WTC11 (cell line): ENCODE measurements around the gene SH2D4B. TPM values are rescaled to one million over a fixed set of nuclear protein-coding genes. Genes with fewer than 3 reads are reported as not detected.

Source experiments
- ATAC-seq: fragments of 200-7000 bp; cut with Tn5 transposase; 2 replicates; pipeline ENCODE4 v1.10.0; 2021; ENCODE audit warnings: mild to moderate bottlenecking, moderate library complexity
- CTCF ChIA-PET: fragments of 300-600 bp; sonication (Branson Sonifier 250); formaldehyde crosslinking; loops from one replicate; lab custom pipeline; 2021; ENCODE audit warnings: antibody characterized with exemption; lab: Charles Lee
- POLR2A ChIA-PET: fragments of 350-600 bp; sonication (Branson Sonifier 250); formaldehyde crosslinking; loops from one replicate; lab custom pipeline; 2021; ENCODE audit warnings: antibody characterized with exemption; lab: Charles Lee
- DNase-seq: peaks from one replicate; pipeline ENCODE4 v3.0.0; 2021; ENCODE audit warnings: low spot score
- H3K27ac Mint-ChIP-seq: 2 replicates; pipeline ENCODE4 v1.8.0; 2021; ENCODE audit warnings: mixed read lengths
- H3K27me3 Mint-ChIP-seq: 2 replicates; pipeline ENCODE4 v1.8.0; 2021; ENCODE audit warnings: low read depth, mild to moderate bottlenecking, moderate library complexity, mixed read lengths
- H3K36me3 Mint-ChIP-seq: 2 replicates; pipeline ENCODE4 v1.8.0; 2021; ENCODE audit warnings: mixed read lengths
- H3K4me1 Mint-ChIP-seq: 2 replicates; pipeline ENCODE4 v1.8.0; 2022; ENCODE audit warnings: mixed read lengths
- H3K4me3 Mint-ChIP-seq: 2 replicates; pipeline ENCODE4 v1.8.0; 2021; ENCODE audit warnings: mild to moderate bottlenecking, moderate library complexity, mixed read lengths
- H3K9me3 Mint-ChIP-seq: 2 replicates; pipeline ENCODE4 v1.8.0; 2021; ENCODE audit warnings: mixed read lengths
- AR ChIP-seq: fragments of 250-450 bp; sonication (Bioruptor Pico); IDR thresholded peaks from 2 replicates; pipeline ENCODE4 v1.9.0; 2021; ENCODE audit warnings: mild to moderate bottlenecking
- ATF2 ChIP-seq: sonication (generic); formaldehyde crosslinking; IDR thresholded peaks from 2 replicates; pipeline ENCODE4 v1.8.1; 2022; ENCODE audit warnings: low read depth, missing genetic modification reagents, borderline replicate concordance
- CTCF ChIP-seq: fragments of 200-600 bp; IDR thresholded peaks from 2 replicates; pipeline ENCODE4 v1.8.0; 2022; ENCODE audit warnings: antibody characterized with exemption
- E2F4 ChIP-seq: sonication (generic); formaldehyde crosslinking; IDR thresholded peaks from 2 replicates; pipeline ENCODE4 v1.8.1; 2022; ENCODE audit warnings: low read depth, mild to moderate bottlenecking, moderate library complexity, missing genetic modification reagents, borderline replicate concordance
- FOXP1 ChIP-seq: sonication (generic); formaldehyde crosslinking; IDR thresholded peaks from 2 replicates; pipeline ENCODE4 v1.8.0; 2022; ENCODE audit warnings: missing genetic modification reagents, mild to moderate bottlenecking, moderate library complexity, borderline replicate concordance
- IRF2 ChIP-seq: sonication (generic); formaldehyde crosslinking; IDR thresholded peaks from 2 replicates; pipeline ENCODE4 v1.8.0; 2022; ENCODE audit warnings: low read depth, missing genetic modification reagents, borderline replicate concordance
- NFATC4 ChIP-seq: fragments of 250-450 bp; sonication (Bioruptor Pico); IDR thresholded peaks from 2 replicates; pipeline ENCODE4 v1.9.0; 2021; ENCODE audit warnings: mild to moderate bottlenecking
- NR1H2 ChIP-seq: sonication (generic); formaldehyde crosslinking; IDR thresholded peaks from 2 replicates; pipeline ENCODE4 v1.9.0; 2021; ENCODE audit warnings: mild to moderate bottlenecking, moderate library complexity, missing genetic modification reagents
- NR3C1 ChIP-seq: sonication (generic); formaldehyde crosslinking; conservative IDR thresholded peaks from 2 replicates; pipeline ENCODE4 v1.8.1; 2023; ENCODE audit warnings: low read depth, mild to moderate bottlenecking, missing genetic modification reagents
- PRRX2 ChIP-seq: fragments of 250-450 bp; sonication (Bioruptor Pico); IDR thresholded peaks from 2 replicates; pipeline ENCODE4 v1.8.0; 2021; ENCODE audit warnings: mild to moderate bottlenecking
- RORB ChIP-seq: fragments of 250-450 bp; sonication (Bioruptor Pico); IDR thresholded peaks from 2 replicates; pipeline ENCODE4 v1.9.0; 2021; ENCODE audit warnings: mild to moderate bottlenecking
- SMAD3 ChIP-seq: sonication (generic); formaldehyde crosslinking; IDR thresholded peaks from 2 replicates; pipeline ENCODE4 v1.8.0; 2022; ENCODE audit warnings: missing genetic modification reagents, mild to moderate bottlenecking, borderline replicate concordance
- SP1 ChIP-seq: sonication (generic); formaldehyde crosslinking; conservative IDR thresholded peaks from 2 replicates; pipeline ENCODE4 v1.8.1; 2022; ENCODE audit warnings: missing genetic modification reagents
- STAT6 ChIP-seq: sonication (generic); formaldehyde crosslinking; conservative IDR thresholded peaks from 2 replicates; pipeline ENCODE4 v1.8.1; 2023; ENCODE audit warnings: mild to moderate bottlenecking, low read depth, missing genetic modification reagents, moderate library complexity
- USF1 ChIP-seq: sonication (generic); formaldehyde crosslinking; IDR thresholded peaks from 2 replicates; pipeline ENCODE4 v1.8.0; 2022; ENCODE audit warnings: mild to moderate bottlenecking, missing genetic modification reagents
- ZBTB21 ChIP-seq: sonication (generic); formaldehyde crosslinking; IDR thresholded peaks from 2 replicates; pipeline ENCODE4 v1.8.1; 2023; ENCODE audit warnings: mild to moderate bottlenecking, missing genetic modification reagents, borderline replicate concordance
- ZNF423 ChIP-seq: fragments of 250-450 bp; sonication (Bioruptor Pico); IDR thresholded peaks from 2 replicates; pipeline ENCODE4 v2.1.2; 2022; ENCODE audit warnings: mild to moderate bottlenecking, moderate library complexity
- total RNA-seq: library from RNA; stranded (reverse); gene quantifications from 3 replicates; pipeline ENCODE4 v1.2.3, GENCODE V29; 2021

SH2D4B gene
- total RNA-seq, 1 experiment from 2014 or later, result 0.04 TPM

GRCh38 chr10:80633383-80633860, 95.7 kb downstream of the SH2D4B start:
- Mint-ChIP-seq H3K36me3 (no peaks in the 10 kb centered on the region; the same call in 1 of the 2 replicates), H3K4me1 (peaks cover 6% of the 10 kb centered on the region), H3K27ac (no peak overlapping the region), H3K4me3 (no peak overlapping the region), H3K9me3 (peaks cover 28% of the 10 kb centered on the region), H3K27me3 (peaks cover 13% of the 10 kb centered on the region)
- ATAC-seq, result no peak
- no peak for DNase-seq
- TF ChIP-seq NR3C1 (CRISPR knock-in tag) (no peak), ZBTB21 (CRISPR knock-in tag) (no peak), NFATC4 (CRISPR knock-in tag) (no peak), ATF2 (CRISPR knock-in tag) (no peak), STAT6 (no peak), NR1H2 (CRISPR knock-in tag) (no peak), IRF2 (CRISPR knock-in tag) (no peak), CTCF (no peak), E2F4 (CRISPR knock-in tag) (no peak), SMAD3 (CRISPR knock-in tag) (no peak), PRRX2 (CRISPR knock-in tag) (no peak), SP1 (CRISPR knock-in tag) (no peak), ZNF423 (CRISPR knock-in tag) (no peak), AR (CRISPR knock-in tag) (no peak), FOXP1 (CRISPR knock-in tag) (no peak), RORB (CRISPR knock-in tag) (no peak), USF1 (no peak)
- ChIA-PET CTCF (no interaction called here), POLR2A (no interaction called here)
